Endothelial cell of umbilical vein (primary cell): ENCODE measurements around the gene DNAI1.

ENCODE experiments used
- EZH2 ChIP-seq: IDR thresholded peaks from 2 replicates; pipeline ENCODE4 v1.6.1; 2012; ENCODE audit warnings: borderline replicate concordance, low read depth, mild to moderate bottlenecking, moderate library complexity, low read length, inconsistent platforms; ENCODE audit not compliant: severe bottlenecking
- MYC ChIP-seq: IDR thresholded peaks from one replicate; pipeline ENCODE4 v1.6.1; 2011; ENCODE audit warnings: mild to moderate bottlenecking, low read depth, low read length
- POLR2A ChIP-seq: IDR thresholded peaks from 2 replicates; pipeline ENCODE4 v1.6.1; 2012; ENCODE audit warnings: low read depth, mild to moderate bottlenecking, control low read depth, low read length
- POLR2AphosphoS5 ChIP-seq: IDR thresholded peaks from 2 replicates; pipeline ENCODE4 v1.6.1; 2012; ENCODE audit warnings: low read depth, mild to moderate bottlenecking, control low read depth, low read length, moderate library complexity; ENCODE audit not compliant: insufficient read depth
- TF ChIP-seq, protein P1 (sequence below): IDR thresholded peaks from 2 replicates; pipeline ENCODE4 v1.6.1; 2011; ENCODE audit not compliant: insufficient read depth, insufficient read length
- TF ChIP-seq, protein P2 (sequence below), 2 donors: IDR thresholded peaks; 1 replicate in 1 of 2; 2 replicates in 1 of 2; pipeline ENCODE4 v1.5.1; 2011; ENCODE audit warnings: low read length in 2 of 2, mild to moderate bottlenecking in 2 of 2, moderate library complexity in 2 of 2, control low read depth in 1 of 2, inconsistent platforms in 1 of 2, low read depth in 1 of 2; ENCODE audit not compliant: insufficient read depth in 1 of 2; ENCODE audit errors: extremely low read depth in 1 of 2

GRCh38 chr9:34505370-34506120 lies 46.9 kb downstream of the DNAI1 start:
- TF ChIP-seq, protein P1, sequence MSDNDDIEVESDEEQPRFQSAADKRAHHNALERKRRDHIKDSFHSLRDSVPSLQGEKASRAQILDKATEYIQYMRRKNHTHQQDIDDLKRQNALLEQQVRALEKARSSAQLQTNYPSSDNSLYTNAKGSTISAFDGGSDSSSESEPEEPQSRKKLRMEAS: no peak
- TF ChIP-seq, protein P2, sequence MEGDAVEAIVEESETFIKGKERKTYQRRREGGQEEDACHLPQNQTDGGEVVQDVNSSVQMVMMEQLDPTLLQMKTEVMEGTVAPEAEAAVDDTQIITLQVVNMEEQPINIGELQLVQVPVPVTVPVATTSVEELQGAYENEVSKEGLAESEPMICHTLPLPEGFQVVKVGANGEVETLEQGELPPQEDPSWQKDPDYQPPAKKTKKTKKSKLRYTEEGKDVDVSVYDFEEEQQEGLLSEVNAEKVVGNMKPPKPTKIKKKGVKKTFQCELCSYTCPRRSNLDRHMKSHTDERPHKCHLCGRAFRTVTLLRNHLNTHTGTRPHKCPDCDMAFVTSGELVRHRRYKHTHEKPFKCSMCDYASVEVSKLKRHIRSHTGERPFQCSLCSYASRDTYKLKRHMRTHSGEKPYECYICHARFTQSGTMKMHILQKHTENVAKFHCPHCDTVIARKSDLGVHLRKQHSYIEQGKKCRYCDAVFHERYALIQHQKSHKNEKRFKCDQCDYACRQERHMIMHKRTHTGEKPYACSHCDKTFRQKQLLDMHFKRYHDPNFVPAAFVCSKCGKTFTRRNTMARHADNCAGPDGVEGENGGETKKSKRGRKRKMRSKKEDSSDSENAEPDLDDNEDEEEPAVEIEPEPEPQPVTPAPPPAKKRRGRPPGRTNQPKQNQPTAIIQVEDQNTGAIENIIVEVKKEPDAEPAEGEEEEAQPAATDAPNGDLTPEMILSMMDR (IDR thresholded peaks at IDR 0.05; ENCODE audit: extremely low read depth in 1 of 2, insufficient read depth in 1 of 2, low read depth in 1 of 2, low read length in 2 of 2): no peak
- TF ChIP-seq POLR2A: no peak
- TF ChIP-seq POLR2AphosphoS5: no peak
- TF ChIP-seq MYC: no peak
- TF ChIP-seq EZH2: no peak
